HG03457 (cell line): ENCODE results near the gene SLC24A3.

Source experiments
- ATAC-seq: cut with Tn5 transposase; IDR thresholded peaks from one replicate; pipeline ENCODE4 v1.9.1; 2021; ENCODE audit warnings: moderate number of reproducible peaks; ENCODE audit not compliant: unreplicated experiment

Gene SLC24A3

GRCh38 chr20:19378058-19378457, 165.6 kb downstream of the SLC24A3 start:
- ATAC-seq = no peak

- no peak for ATAC-seq
Observed at GRCh38 chr20:19380211-19380610, 167.8 kb downstream of the SLC24A3 start.

- ATAC-seq = no peak
Observed at GRCh38 chr20:19381947-19382346, 169.5 kb downstream of the SLC24A3 start.

- ATAC-seq = no peak
Observed at GRCh38 chr20:19382386-19383340, 170.2 kb downstream of the SLC24A3 start.

- no peak for ATAC-seq
Observed at GRCh38 chr20:19384940-19385339, 172.5 kb downstream of the SLC24A3 start.

GRCh38 chr20:19387251-19387650, 174.8 kb downstream of the SLC24A3 start:
- ATAC-seq = no peak

- ATAC-seq = no peak
Observed at GRCh38 chr20:19392344-19393130, 180.1 kb downstream of the SLC24A3 start.

GRCh38 chr20:19396460-19397081, 184.1 kb downstream of the SLC24A3 start:
- ATAC-seq = no peak

GRCh38 chr20:19397226-19397625, 184.8 kb downstream of the SLC24A3 start:
- ATAC-seq = no peak

- no peak for ATAC-seq
Observed at GRCh38 chr20:19397666-19398065, 185.2 kb downstream of the SLC24A3 start.

- ATAC-seq = no peak
Observed at GRCh38 chr20:19401096-19401495, 188.7 kb downstream of the SLC24A3 start.

GRCh38 chr20:19403549-19403948, 191.1 kb downstream of the SLC24A3 start:
- no peak for ATAC-seq

- ATAC-seq = no peak
Observed at GRCh38 chr20:19404826-19405225, 192.4 kb downstream of the SLC24A3 start.

- ATAC-seq = no peak
Observed at GRCh38 chr20:19405958-19406357, 193.5 kb downstream of the SLC24A3 start.

- no peak for ATAC-seq
Observed at GRCh38 chr20:19406381-19406780, 193.9 kb downstream of the SLC24A3 start.

- ATAC-seq = no peak
Observed at GRCh38 chr20:19407196-19407595, 194.8 kb downstream of the SLC24A3 start.

- ATAC-seq = no peak
Observed at GRCh38 chr20:19407736-19408135, 195.3 kb downstream of the SLC24A3 start.

GRCh38 chr20:19408971-19409370, 196.5 kb downstream of the SLC24A3 start:
- no peak for ATAC-seq

- ATAC-seq = no peak
Observed at GRCh38 chr20:19411811-19412210, 199.4 kb downstream of the SLC24A3 start.

GRCh38 chr20:19412254-19412653, 199.8 kb downstream of the SLC24A3 start:
- ATAC-seq = no peak

- no peak for ATAC-seq
Observed at GRCh38 chr20:19414600-19414999, 202.2 kb downstream of the SLC24A3 start.
